Upper lobe of left lung (tissue), 6 donors: ENCODE results near the gene LCORL. TPM values are rescaled to one million over a fixed set of nuclear protein-coding genes. Genes with fewer than 3 reads are reported as not detected.

Source experiments
- ATAC-seq, 2 donors: fragments of 200-7000 bp; cut with Tn5 transposase; one replicate each; pipeline ENCODE4 v1.9.1; 2022; ENCODE audit warnings: mild to moderate bottlenecking in 2 of 2, moderate library complexity in 2 of 2; ENCODE audit not compliant: low FRiP score in 2 of 2
- DNase-seq, 2 donors: peaks; one replicate each; pipeline ENCODE4 v3.0.0-alpha.2; 2019 to 2020
- H3K27ac ChIP-seq, 4 donors: fragments of 200-600 bp; sonication (generic); one replicate each; pipeline ENCODE4 v1.5.1; 2016 to 2019
- H3K27me3 ChIP-seq, 4 donors: fragments of 200-600 bp; sonication (generic); one replicate each; pipeline ENCODE4 v1.5.1; 2017 to 2019
- H3K36me3 ChIP-seq, 4 donors: fragments of 200-600 bp; sonication (generic); one replicate each; pipeline ENCODE4 v1.5.1; 2016 to 2019
- H3K4me1 ChIP-seq, 4 donors: fragments of 200-600 bp; sonication (generic); one replicate each; pipeline ENCODE4 v1.5.1; 2018 to 2019
- H3K4me3 ChIP-seq, 4 donors: fragments of 200-600 bp; sonication (generic); one replicate each; pipeline ENCODE4 v1.5.1; 2017 to 2019; ENCODE audit warnings: mild to moderate bottlenecking in 2 of 4, moderate library complexity in 1 of 4
- H3K9me3 ChIP-seq, 4 donors: fragments of 200-600 bp; sonication (generic); one replicate each; pipeline ENCODE4 v1.5.1; 2018 to 2019
- EP300 ChIP-seq, 4 donors: sonication (generic); formaldehyde crosslinking; IDR thresholded peaks; one replicate each; pipeline ENCODE4 v1.5.1; 2017; ENCODE audit warnings: antibody characterized with exemption in 4 of 4, control low read depth in 2 of 4
- POLR2A ChIP-seq, 4 donors: fragments of 450-650 bp; IDR thresholded peaks; one replicate each; pipeline ENCODE4 v1.5.1; 2016 to 2017; ENCODE audit warnings: antibody characterized with exemption in 4 of 4, mild to moderate bottlenecking in 2 of 4
- POLR2AphosphoS5 ChIP-seq, 2 donors: sonication (generic); formaldehyde crosslinking; IDR thresholded peaks; one replicate each; pipeline ENCODE4 v1.5.1; 2017; ENCODE audit warnings: antibody characterized with exemption in 2 of 2
- WGBS, 2 donors: methylation state at CpG; one replicate each; pipeline ENCODE4 v1.1.5; 2017 to 2018; 5-methylcytosine and 5-hydroxymethylcytosine counted together
- total RNA-seq, 6 donors: library from RNA; depleted of rRNA in 4 of 6; stranded (reverse); fragments of >200 nt in 4 of 6; gene quantifications; one replicate each; pipeline versions ENCODE4 v1.1.0 to v1.2.1, GENCODE V29; 2016 to 2021
- TF ChIP-seq, protein P1 (sequence below), 6 experiments: fragments of 450-650 bp in 4 of 6; fragments of 200-600 bp in 2 of 6; sonication (generic) in 2 of 6; IDR thresholded peaks; one replicate each; pipeline ENCODE4 v1.5.1; 2016 to 2019; ENCODE audit warnings: antibody characterized with exemption in 6 of 6
- donor health status: DM: no; HTN: no; CAD: no; lungs with moderate emphysema.
- donor health status: DM: no; HTN: yes; CAD: no; lungs with severe emphysema.

Gene LCORL
- total RNA-seq, 6 donors from 2014 or later, result 12.5 to 33.5 (median 19.6) TPM

- no peak overlapping the region for H3K27ac ChIP-seq
Observed at GRCh38 chr4:17846266-17846665, 175.3 kb downstream of the LCORL start.

DNA sequence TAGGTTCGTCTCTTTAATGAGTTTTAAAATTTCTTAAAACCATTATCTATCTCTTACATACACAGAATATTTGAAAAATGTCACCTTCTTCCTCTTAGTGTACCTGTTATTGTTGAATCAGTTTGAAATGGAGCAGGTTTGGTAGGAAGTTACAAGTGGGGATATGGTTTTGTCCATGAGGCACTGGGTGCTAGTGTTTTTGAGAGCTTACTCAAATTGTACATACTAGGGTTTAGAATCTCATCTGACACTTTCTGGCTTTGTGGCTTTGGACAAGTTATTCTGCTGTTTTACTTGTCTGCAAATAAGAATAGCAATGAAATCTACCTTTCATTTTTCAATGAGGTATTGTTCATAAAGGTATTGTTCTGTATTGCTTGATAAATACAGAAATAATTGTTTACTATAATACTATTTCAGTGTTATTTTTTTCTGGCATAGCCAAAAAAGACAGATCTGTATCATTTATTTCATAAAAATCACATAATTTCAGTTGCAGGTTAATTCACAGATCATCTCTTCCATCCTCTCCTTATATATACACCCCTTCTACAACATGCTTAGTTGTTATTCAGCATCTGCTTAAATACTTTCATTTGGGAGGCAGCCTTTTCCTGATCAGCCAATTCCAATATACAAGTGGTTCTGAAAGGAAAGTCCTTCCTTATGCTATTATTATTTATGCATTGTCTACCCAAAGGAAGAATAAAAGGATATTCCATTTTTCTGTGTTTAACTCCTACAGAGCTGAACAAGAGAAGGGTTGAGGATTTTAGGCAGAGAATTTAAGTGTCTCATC, 197.5 kb downstream of the LCORL start:
- H3K27ac ChIP-seq, result no peak overlapping the region
- TF ChIP-seq, protein P1, sequence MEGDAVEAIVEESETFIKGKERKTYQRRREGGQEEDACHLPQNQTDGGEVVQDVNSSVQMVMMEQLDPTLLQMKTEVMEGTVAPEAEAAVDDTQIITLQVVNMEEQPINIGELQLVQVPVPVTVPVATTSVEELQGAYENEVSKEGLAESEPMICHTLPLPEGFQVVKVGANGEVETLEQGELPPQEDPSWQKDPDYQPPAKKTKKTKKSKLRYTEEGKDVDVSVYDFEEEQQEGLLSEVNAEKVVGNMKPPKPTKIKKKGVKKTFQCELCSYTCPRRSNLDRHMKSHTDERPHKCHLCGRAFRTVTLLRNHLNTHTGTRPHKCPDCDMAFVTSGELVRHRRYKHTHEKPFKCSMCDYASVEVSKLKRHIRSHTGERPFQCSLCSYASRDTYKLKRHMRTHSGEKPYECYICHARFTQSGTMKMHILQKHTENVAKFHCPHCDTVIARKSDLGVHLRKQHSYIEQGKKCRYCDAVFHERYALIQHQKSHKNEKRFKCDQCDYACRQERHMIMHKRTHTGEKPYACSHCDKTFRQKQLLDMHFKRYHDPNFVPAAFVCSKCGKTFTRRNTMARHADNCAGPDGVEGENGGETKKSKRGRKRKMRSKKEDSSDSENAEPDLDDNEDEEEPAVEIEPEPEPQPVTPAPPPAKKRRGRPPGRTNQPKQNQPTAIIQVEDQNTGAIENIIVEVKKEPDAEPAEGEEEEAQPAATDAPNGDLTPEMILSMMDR (IDR thresholded peaks at IDR 0.05), result no peak
- no peak for TF ChIP-seq POLR2A (IDR thresholded peaks at IDR 0.05)
- no peak for ATAC-seq
- no peaks in the 10 kb centered on the region for H3K36me3 ChIP-seq
- H3K4me1 ChIP-seq, result no peaks in the 10 kb centered on the region
- H3K27me3 ChIP-seq, result no peaks in the 10 kb centered on the region
- DNase-seq, result no peak
- no peak overlapping the region for H3K4me3 ChIP-seq
- WGBS, 2 donors, result 86 to 90% methylated on average over 1 of the region's 1 CpG
- H3K9me3 ChIP-seq, result no peaks in the 10 kb centered on the region

More at GRCh38 chr4:17846266-17846665, 175.3 kb downstream of the LCORL start:
- Histone ChIP-seq H3K27me3 (no peaks in the 10 kb centered on the region), H3K9me3 (no peaks in the 10 kb centered on the region), H3K4me3 (no peak overlapping the region), H3K4me1 (no peaks in the 10 kb centered on the region), H3K36me3 (no peaks in the 10 kb centered on the region)
- DNase-seq, result no peak
- WGBS, 2 donors, result 97 to 98% methylated on average over 2 of the region's 2 CpGs
- TF ChIP-seq EP300 (IDR thresholded peaks at IDR 0.05) (no peak), POLR2A (IDR thresholded peaks at IDR 0.05) (no peak), POLR2AphosphoS5 (IDR thresholded peaks at IDR 0.05) (no peak)
- TF ChIP-seq, protein P1 (IDR thresholded peaks at IDR 0.05), result no peak
- ATAC-seq, result no peak

DNA sequence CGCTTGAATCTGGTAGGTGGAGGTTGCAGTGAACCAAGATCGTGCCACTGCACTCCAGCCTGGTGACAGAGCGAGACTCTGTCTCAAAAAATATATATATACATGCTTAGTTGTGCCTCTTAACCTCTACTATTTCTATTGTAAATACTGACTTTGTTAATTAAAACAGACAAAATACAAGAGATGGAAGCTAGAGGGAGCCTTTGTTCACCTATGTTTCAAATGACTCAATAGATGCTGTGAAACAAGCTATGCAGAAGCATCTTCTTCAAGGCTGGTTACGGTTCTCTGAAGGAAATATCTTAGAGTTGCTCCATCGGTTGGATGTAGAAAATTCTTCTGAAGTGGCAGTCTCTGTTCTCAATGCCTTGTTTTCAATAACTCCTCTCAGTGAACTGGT, 204.5 kb downstream of the LCORL start:
- Histone ChIP-seq H3K27ac (no peak overlapping the region), H3K36me3 (no peaks in the 10 kb centered on the region), H3K27me3 (no peaks in the 10 kb centered on the region), H3K4me3 (no peak overlapping the region), H3K4me1 (no peaks in the 10 kb centered on the region), H3K9me3 (no peaks in the 10 kb centered on the region)
- no peak for DNase-seq
- WGBS, 2 donors, result 63 to 64% methylated on average over 5 of the region's 5 CpGs
- TF ChIP-seq POLR2AphosphoS5 (IDR thresholded peaks at IDR 0.05), result no peak
- TF ChIP-seq, protein P1 (IDR thresholded peaks at IDR 0.05), result peak in 4 of 6 experiments; percentile 41 to 59 (median 48)
- peak in 1 of 2 donors; percentile 64 for ATAC-seq

- ATAC-seq (no peak), DNase-seq (no peak)
- TF ChIP-seq POLR2A (IDR thresholded peaks at IDR 0.05), result no peak
- no peak for TF ChIP-seq EP300 (IDR thresholded peaks at IDR 0.05)
- TF ChIP-seq POLR2AphosphoS5 (IDR thresholded peaks at IDR 0.05), result no peak
- TF ChIP-seq, protein P1 (IDR thresholded peaks at IDR 0.05), result no peak
- Histone ChIP-seq H3K27ac (no peak overlapping the region), H3K4me1 (peaks cover 3 to 5% (median 4%) of the 10 kb centered on the region in 4 donors), H3K9me3 (no peaks in the 10 kb centered on the region), H3K4me3 (no peak overlapping the region), H3K36me3 (no peaks in the 10 kb centered on the region), H3K27me3 (no peaks in the 10 kb centered on the region)
- 98% methylated on average over 12 of the region's 12 CpGs for WGBS, 2 donors
Observed at GRCh38 chr4:17816142-17816541, 205.4 kb downstream of the LCORL start.

- 61 to 77% methylated on average over 3 of the region's 3 CpGs for WGBS, 2 donors
- no peak for DNase-seq
- Histone ChIP-seq H3K4me1 (peaks cover 11 to 13% (median 12%) of the 10 kb centered on the region in 4 donors), H3K27me3 (no peaks in the 10 kb centered on the region), H3K9me3 (no peaks in the 10 kb centered on the region), H3K27ac (no peak overlapping the region), H3K36me3 (no peaks in the 10 kb centered on the region), H3K4me3 (no peak overlapping the region)
- no peak for TF ChIP-seq POLR2AphosphoS5 (IDR thresholded peaks at IDR 0.05)
- TF ChIP-seq EP300 (IDR thresholded peaks at IDR 0.05), result no peak
- no peak for TF ChIP-seq POLR2A (IDR thresholded peaks at IDR 0.05)
- TF ChIP-seq, protein P1 (IDR thresholded peaks at IDR 0.05), result no peak
- ATAC-seq, result no peak
Observed at GRCh38 chr4:17814140-17814539, 207.4 kb downstream of the LCORL start.
